Loucy (cell line): ENCODE results near the gene TRIOBP.

Experiments
- H2AFZ ChIP-seq: fragments of 200-600 bp; sonication (generic); 2 replicates; pipeline ENCODE4 v1.6.0; 2016; ENCODE audit warnings: antibody characterized with exemption, mild to moderate bottlenecking, low read length, moderate library complexity
- H3F3A ChIP-seq: fragments of 200-600 bp; 2 replicates; pipeline ENCODE4 v1.6.0; 2016; ENCODE audit warnings: antibody characterized with exemption, low read depth, mild to moderate bottlenecking
- H3K27me3 ChIP-seq: fragments of 200-600 bp; sonication (generic); 2 replicates; pipeline ENCODE4 v1.6.1; 2014; ENCODE audit warnings: low read length, mild to moderate bottlenecking; ENCODE audit not compliant: insufficient read depth, poor library complexity, severe bottlenecking
- H3K36me3 ChIP-seq: fragments of 200-600 bp; sonication (generic); 2 replicates; pipeline ENCODE4 v1.6.1; 2016; ENCODE audit warnings: low read length; ENCODE audit not compliant: insufficient read depth
- H3K4me1 ChIP-seq: fragments of 200-600 bp; sonication (generic); 2 replicates; pipeline ENCODE4 v1.5.1; 2014; ENCODE audit warnings: low read length, mild to moderate bottlenecking; ENCODE audit not compliant: insufficient read depth, poor library complexity, severe bottlenecking
- H3K4me2 ChIP-seq: fragments of 200-600 bp; sonication (generic); 2 replicates; pipeline ENCODE4 v1.6.0; 2014; ENCODE audit warnings: antibody characterized with exemption, low read length, low read depth, mild to moderate bottlenecking; ENCODE audit not compliant: poor library complexity, severe bottlenecking
- H3K4me3 ChIP-seq: fragments of 200-600 bp; sonication (generic); 2 replicates; pipeline ENCODE4 v1.5.1; 2014; ENCODE audit warnings: low read length, mild to moderate bottlenecking, mixed read lengths; ENCODE audit not compliant: poor library complexity, severe bottlenecking
- H3K79me2 ChIP-seq: fragments of 200-600 bp; sonication (generic); 2 replicates; pipeline ENCODE4 v1.6.1; 2014; ENCODE audit warnings: low read length; ENCODE audit not compliant: insufficient read depth
- H3K9ac ChIP-seq: fragments of 200-600 bp; sonication (generic); 2 replicates; pipeline ENCODE4 v1.6.0; 2014; ENCODE audit warnings: mild to moderate bottlenecking, low read depth, low read length, moderate library complexity; ENCODE audit not compliant: poor library complexity, severe bottlenecking
- H3K9me2 ChIP-seq: fragments of 200-600 bp; sonication (generic); replicated peaks from 2 replicates; pipeline ENCODE4 v1.6.1; 2016; ENCODE audit warnings: low read depth, low read length, mixed read lengths
- H3K9me3 ChIP-seq: fragments of 200-600 bp; sonication (generic); 2 replicates; pipeline ENCODE4 v1.6.1; 2014; ENCODE audit warnings: mild to moderate bottlenecking, antibody characterized with exemption, low read length, low read depth; ENCODE audit not compliant: insufficient read depth
- H4K20me1 ChIP-seq: fragments of 200-600 bp; sonication (generic); 2 replicates; pipeline ENCODE4 v1.6.0; 2014; ENCODE audit warnings: antibody characterized with exemption, low read length, mild to moderate bottlenecking; ENCODE audit not compliant: insufficient read depth, poor library complexity, severe bottlenecking
- CTCF ChIP-seq: fragments of 200-600 bp; sonication (generic); conservative IDR thresholded peaks from 2 replicates; pipeline ENCODE4 v1.5.1; 2014; ENCODE audit warnings: mild to moderate bottlenecking, antibody characterized with exemption, low read length
- EZH2phosphoT487 ChIP-seq: fragments of 200-600 bp; IDR thresholded peaks from 2 replicates; pipeline ENCODE4 v1.6.1; 2018; ENCODE audit warnings: antibody characterized with exemption, mild to moderate bottlenecking, moderate library complexity, borderline replicate concordance

Gene TRIOBP

GRCh38 chr22:37681001-37681424, 15.8 kb upstream of the TRIOBP start:
- no peaks in the 10 kb centered on the region for H3K9me2 ChIP-seq
- H2AFZ ChIP-seq = no peak overlapping the region
- no peaks in the 10 kb centered on the region for H3K27me3 ChIP-seq
- TF ChIP-seq EZH2phosphoT487 = no peak
- no peak for TF ChIP-seq CTCF
- peaks cover 30% of the 10 kb centered on the region for H3K79me2 ChIP-seq
- no peak overlapping the region for H3K9ac ChIP-seq
- H3K4me2 ChIP-seq = no peak overlapping the region
- H3F3A ChIP-seq = peaks cover 17% of the 10 kb centered on the region; the same call in 1 of the 2 replicates
- peaks cover 14% of the 10 kb centered on the region for H4K20me1 ChIP-seq
- H3K4me3 ChIP-seq = no peak overlapping the region
- H3K4me1 ChIP-seq = peaks cover 13% of the 10 kb centered on the region
- no peaks in the 10 kb centered on the region for H3K9me3 ChIP-seq
- peaks cover 14% of the 10 kb centered on the region; the same call in 1 of the 2 replicates for H3K36me3 ChIP-seq

- no peak overlapping the region for H3K9ac ChIP-seq
- H3K36me3 ChIP-seq = peaks cover 14% of the 10 kb centered on the region; the same call in 1 of the 2 replicates
- no peak overlapping the region for H2AFZ ChIP-seq
- no peaks in the 10 kb centered on the region for H3K9me3 ChIP-seq
- H3F3A ChIP-seq = peaks cover 13% of the 10 kb centered on the region; the same call in 1 of the 2 replicates
- no peak overlapping the region for H3K4me3 ChIP-seq
- H3K27me3 ChIP-seq = no peaks in the 10 kb centered on the region
- H3K4me2 ChIP-seq = no peak overlapping the region
- H4K20me1 ChIP-seq = peaks cover 14% of the 10 kb centered on the region
- H3K4me1 ChIP-seq = peaks cover 13% of the 10 kb centered on the region
- TF ChIP-seq EZH2phosphoT487 = no peak
- peak; percentile 89 for TF ChIP-seq CTCF
- peaks cover 29% of the 10 kb centered on the region for H3K79me2 ChIP-seq
- no peaks in the 10 kb centered on the region for H3K9me2 ChIP-seq
These were observed 15.2 kb upstream of the TRIOBP start for GRCh38 chr22:37681556-37682049.

- peaks cover 19% of the 10 kb centered on the region for H3K4me1 ChIP-seq
- H3K4me3 ChIP-seq = no peak overlapping the region
- peaks cover 29% of the 10 kb centered on the region for H3K79me2 ChIP-seq
- H2AFZ ChIP-seq = no peak overlapping the region
- H3K27me3 ChIP-seq = no peaks in the 10 kb centered on the region
- peaks cover 4% of the 10 kb centered on the region; the same call in 1 of the 2 replicates for H3F3A ChIP-seq
- TF ChIP-seq EZH2phosphoT487 (no peak), CTCF (no peak)
- no peaks in the 10 kb centered on the region for H3K9me3 ChIP-seq
- no peak overlapping the region for H3K4me2 ChIP-seq
- H3K9me2 ChIP-seq = no peaks in the 10 kb centered on the region
- H3K9ac ChIP-seq = no peak overlapping the region
- no peaks in the 10 kb centered on the region for H4K20me1 ChIP-seq
- H3K36me3 ChIP-seq = peaks cover 4% of the 10 kb centered on the region; the same call in 1 of the 2 replicates
These were observed 11.8 kb upstream of the TRIOBP start for GRCh38 chr22:37684803-37685615.
